IMR-90 (cell line): ENCODE data around the gene TPCN1. TPM values are rescaled to one million over a fixed set of nuclear protein-coding genes. Genes with fewer than 3 reads are reported as not detected.
A peak's percentile ranks its signal among the peaks of the same experiment; 100 is the strongest.

Experiments used
- ATAC-seq: fragments of 200-7000 bp; cut with Tn5 transposase; 2 replicates; pipeline ENCODE4 v1.9.1; 2020; ENCODE audit warnings: low read depth, mild to moderate bottlenecking, moderate library complexity
- BruUV-seq: library from RNA; stranded (reverse); fragments of 400-500 nt; replicated peaks from 2 replicates; lab custom pipeline; 2021; lab: Mats Ljungman, UMichigan
- CTCF ChIA-PET: fragments of 300-600 bp; formaldehyde crosslinking; extraction: SDS; loops from one replicate; lab custom pipeline; 2021; ENCODE audit warnings: antibody characterized with exemption; lab: Yijun Ruan, JAX
- POLR2A ChIA-PET: fragments of 300-600 bp; sonication (Branson Sonifier 250); formaldehyde crosslinking; loops from one replicate; lab custom pipeline; 2022; ENCODE audit warnings: antibody characterized with exemption; ENCODE audit not compliant: unreplicated experiment; lab: Charles Lee
- DNase-seq: peaks from one replicate; pipeline ENCODE4 v3.0.0; 2013
- H2AFZ ChIP-seq: replicated peaks from 2 replicates; pipeline ENCODE3; 2013; ENCODE audit warnings: low read length, mild to moderate bottlenecking; ENCODE audit not compliant: poor library complexity
- H2AK5ac ChIP-seq: 2 replicates; pipeline ENCODE4 v1.6.1; 2013; ENCODE audit warnings: low read depth, low read length, inconsistent platforms
- H2AK9ac ChIP-seq: replicated peaks from 2 replicates; pipeline ENCODE3; 2013; ENCODE audit warnings: mild to moderate bottlenecking, low read depth, low read length, moderate library complexity; ENCODE audit not compliant: poor library complexity
- H2BK120ac ChIP-seq: 2 replicates; pipeline ENCODE4 v1.6.1; 2013; ENCODE audit warnings: low read depth, low read length, inconsistent platforms
- H2BK15ac ChIP-seq: 3 replicates; pipeline ENCODE4 v1.6.1; 2013; ENCODE audit warnings: low read depth, low read length, inconsistent platforms
- H2BK20ac ChIP-seq: 2 replicates; pipeline ENCODE4 v1.6.1; 2013; ENCODE audit warnings: low read depth, mild to moderate bottlenecking, inconsistent platforms, low read length, moderate library complexity
- H2BK5ac ChIP-seq: 2 replicates; pipeline ENCODE4 v1.6.1; 2013; ENCODE audit warnings: mild to moderate bottlenecking, low read depth, low read length, inconsistent platforms; ENCODE audit not compliant: poor library complexity, severe bottlenecking
- H3K14ac ChIP-seq: replicated peaks from 2 replicates; pipeline ENCODE4 v1.6.1; 2013; ENCODE audit warnings: low read depth, low read length, inconsistent platforms
- H3K18ac ChIP-seq: 2 replicates; pipeline ENCODE4 v1.6.1; 2013; ENCODE audit warnings: low read depth, low read length, control low read depth
- H3K23ac ChIP-seq: 2 replicates; pipeline ENCODE4 v1.6.1; 2013; ENCODE audit warnings: low read depth, low read length, inconsistent platforms
- H3K27ac ChIP-seq: 2 replicates; pipeline ENCODE4 v1.5.1; 2013; ENCODE audit warnings: mild to moderate bottlenecking, control low read depth, low read length; ENCODE audit not compliant: insufficient read depth
- H3K27me3 ChIP-seq: 2 replicates; pipeline ENCODE4 v1.6.1; 2013; ENCODE audit warnings: low read length; ENCODE audit not compliant: control insufficient read depth, insufficient read depth
- H3K36me3 ChIP-seq: 2 replicates; pipeline ENCODE4 v1.6.1; 2013; ENCODE audit warnings: low read length, mixed read lengths; ENCODE audit not compliant: control insufficient read depth, insufficient read depth
- H3K4ac ChIP-seq: 2 replicates; pipeline ENCODE4 v1.6.1; 2013; ENCODE audit warnings: low read depth, low read length, inconsistent platforms
- H3K4me1 ChIP-seq: 2 replicates; pipeline ENCODE4 v1.6.1; 2013; ENCODE audit warnings: low read length, mixed read lengths; ENCODE audit not compliant: control insufficient read depth, insufficient read depth
- H3K4me2 ChIP-seq: 2 replicates; pipeline ENCODE4 v1.6.1; 2013; ENCODE audit warnings: low read depth, mild to moderate bottlenecking, control low read depth, low read length, moderate library complexity
- H3K4me3 ChIP-seq: 2 replicates; pipeline ENCODE4 v1.5.1; 2013; ENCODE audit warnings: low read depth, mild to moderate bottlenecking, control low read depth, low read length, moderate library complexity; ENCODE audit not compliant: insufficient read depth
- H3K56ac ChIP-seq: 2 replicates; pipeline ENCODE4 v1.6.1; 2013; ENCODE audit warnings: low read length, inconsistent platforms; ENCODE audit not compliant: insufficient read depth; ENCODE audit errors: extremely low read depth
- H3K79me1 ChIP-seq, 2 experiments: 2 replicates each; pipeline ENCODE4 v1.6.1; 2013; ENCODE audit warnings: low read length in 2 of 2, inconsistent platforms in 1 of 2, low read depth in 1 of 2
- H3K9ac ChIP-seq: 2 replicates; pipeline ENCODE4 v1.6.1; 2013; ENCODE audit warnings: low read depth, low read length, control low read depth
- H3K9me1 ChIP-seq: 2 replicates; pipeline ENCODE4 v1.6.1; 2013; ENCODE audit warnings: low read length, inconsistent platforms; ENCODE audit not compliant: insufficient read depth
- H3K9me3 ChIP-seq: 2 replicates; pipeline ENCODE4 v1.6.1; 2013; ENCODE audit warnings: low read length; ENCODE audit not compliant: control insufficient read depth, insufficient read depth
- H4K20me1 ChIP-seq: 2 replicates; pipeline ENCODE4 v1.6.1; 2013; ENCODE audit warnings: low read length, inconsistent platforms; ENCODE audit not compliant: insufficient read depth
- H4K5ac ChIP-seq: 2 replicates; pipeline ENCODE4 v1.6.1; 2013; ENCODE audit warnings: mild to moderate bottlenecking, low read depth, low read length, control low read depth
- H4K8ac ChIP-seq, 2 experiments: 2 replicates each; pipeline ENCODE4 v1.6.1; 2013; ENCODE audit warnings: low read depth in 2 of 2, low read length in 2 of 2, control low read depth in 1 of 2, inconsistent platforms in 1 of 2
- H4K91ac ChIP-seq: 2 replicates; pipeline ENCODE4 v1.6.1; 2013; ENCODE audit warnings: low read depth, low read length, inconsistent platforms; ENCODE audit not compliant: insufficient read depth
- BHLHE40 ChIP-seq: fragments of 150-350 bp; IDR thresholded peaks from 2 replicates; pipeline ENCODE4 v1.6.1; 2016; ENCODE audit warnings: mild to moderate bottlenecking, low read depth, low read length
- WGBS, 2 experiments: methylation state at CpG; one replicate each; pipeline versions ENCODE4 v1.1.5 to v1.1.7; 2013; ENCODE audit warnings: missing lambda C conversion rate in 2 of 2; ENCODE audit not compliant: insufficient read length in 1 of 2; ENCODE audit errors: extremely low coverage in 2 of 2; 5-methylcytosine and 5-hydroxymethylcytosine counted together
- dilution Hi-C: fragments of 300-500 bp; cut with HindIII; formaldehyde crosslinking; loops from one replicate; pipeline ENCODE4 v1.14.3; 2018; ENCODE audit warnings: low sequenced_read_pairs; ENCODE audit not compliant: unreplicated experiment
- in situ Hi-C: fragments of 300-500 bp; cut with MboI; formaldehyde crosslinking; loops from 3 replicates; pipeline ENCODE4 v1.14.3; 2019; ENCODE audit warnings: low sequenced_read_pairs, inconsistent platforms, mixed read lengths
- intact Hi-C: fragments of 100-400 bp; cut with micrococcal nuclease; formaldehyde crosslinking; loops from 2 replicates; pipeline ENCODE4 v1.10.0; 2022
- polyA plus RNA-seq, 3 experiments: library from polyadenylated mRNA; depleted of rRNA; stranded (reverse); fragments of >200 nt; gene quantifications; 2 replicates each; pipeline ENCODE4 v1.2.3, GENCODE V29; 2012; ENCODE audit warnings: low replicate concordance in 1 of 3
- total RNA-seq: library from RNA; depleted of rRNA; stranded (reverse); fragments of >200 nt; gene quantifications from 2 replicates; pipeline ENCODE4 v1.2.3, GENCODE V29; 2012
- TF ChIP-seq, protein P1 (sequence below): conservative IDR thresholded peaks from 2 replicates; pipeline ENCODE4 v1.5.1; 2012; ENCODE audit warnings: mild to moderate bottlenecking, low read depth, low read length, improper control_type of control experiment

TPCN1 gene
- total and polyA plus RNA-seq, 2 of the 4 experiments (the other 2 are of a cell fraction): 2.0 to 13.2 TPM

DNA sequence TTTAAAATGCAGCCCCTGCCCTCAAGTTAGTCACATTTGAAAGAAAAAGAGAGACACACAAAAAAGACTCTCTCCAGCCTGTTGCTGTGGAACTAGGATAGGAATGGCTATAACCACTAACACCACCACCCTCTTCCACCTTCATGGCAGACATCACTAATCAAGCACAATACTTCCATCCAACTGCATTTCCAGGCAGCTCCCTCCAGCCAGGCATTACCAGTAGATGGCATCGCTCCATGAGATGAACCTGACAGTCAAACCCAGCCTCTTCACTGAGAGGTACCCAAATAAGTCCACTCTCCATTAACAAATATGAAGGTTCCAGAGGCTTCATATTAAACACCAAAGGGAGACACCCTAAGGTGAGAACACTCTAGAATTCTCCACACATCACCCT is 89.2 kb downstream of the TPCN1 start:
- Histone ChIP-seq H3K4me2 (no peak overlapping the region), H2BK120ac (no peak overlapping the region), H4K20me1 (no peaks in the 10 kb centered on the region; the same call in 1 of the 2 replicates), H2BK5ac (no peak overlapping the region), H3K14ac (no peak overlapping the region), H3K9me3 (no peaks in the 10 kb centered on the region), H2AK5ac (no peak overlapping the region), H3K4me3 (no peak overlapping the region), H3K23ac (no peak overlapping the region), H3K18ac (no peak overlapping the region), H3K9ac (no peak overlapping the region), H3K9me1 (peaks cover 4% of the 10 kb centered on the region), H3K4me1 (peaks cover 2% of the 10 kb centered on the region; the same call in 1 of the 2 replicates), H3K4ac (no peak overlapping the region), H2BK15ac (no peak overlapping the region), H3K36me3 (peaks cover 9% of the 10 kb centered on the region; the same call in 1 of the 2 replicates), H2AFZ (no peak overlapping the region), H2BK20ac (no peak overlapping the region), H3K79me1 (no peaks in the 10 kb centered on the region), H3K56ac (no peak overlapping the region), H4K91ac (no peak overlapping the region), H3K27ac (no peak overlapping the region), H4K8ac (no peak overlapping the region), H2AK9ac (no peak overlapping the region), H4K5ac (no peak overlapping the region), H3K27me3 (no peaks in the 10 kb centered on the region)
- dilution Hi-C loops (no loop called here), intact Hi-C loops (no loop called here), in situ Hi-C loops (loop anchor here (10.0 kb wide), 1 partner anchor 604 kb away; no protein-coding TSS in a partner anchor)
- CTCF ChIA-PET: interaction anchor here (0.9 to 1.1 kb wide), 2 partner anchors 8 to 112 kb away, joined by 3 read pairs; partner anchors contain the start of gene SDSL
- TF ChIP-seq, protein P1, sequence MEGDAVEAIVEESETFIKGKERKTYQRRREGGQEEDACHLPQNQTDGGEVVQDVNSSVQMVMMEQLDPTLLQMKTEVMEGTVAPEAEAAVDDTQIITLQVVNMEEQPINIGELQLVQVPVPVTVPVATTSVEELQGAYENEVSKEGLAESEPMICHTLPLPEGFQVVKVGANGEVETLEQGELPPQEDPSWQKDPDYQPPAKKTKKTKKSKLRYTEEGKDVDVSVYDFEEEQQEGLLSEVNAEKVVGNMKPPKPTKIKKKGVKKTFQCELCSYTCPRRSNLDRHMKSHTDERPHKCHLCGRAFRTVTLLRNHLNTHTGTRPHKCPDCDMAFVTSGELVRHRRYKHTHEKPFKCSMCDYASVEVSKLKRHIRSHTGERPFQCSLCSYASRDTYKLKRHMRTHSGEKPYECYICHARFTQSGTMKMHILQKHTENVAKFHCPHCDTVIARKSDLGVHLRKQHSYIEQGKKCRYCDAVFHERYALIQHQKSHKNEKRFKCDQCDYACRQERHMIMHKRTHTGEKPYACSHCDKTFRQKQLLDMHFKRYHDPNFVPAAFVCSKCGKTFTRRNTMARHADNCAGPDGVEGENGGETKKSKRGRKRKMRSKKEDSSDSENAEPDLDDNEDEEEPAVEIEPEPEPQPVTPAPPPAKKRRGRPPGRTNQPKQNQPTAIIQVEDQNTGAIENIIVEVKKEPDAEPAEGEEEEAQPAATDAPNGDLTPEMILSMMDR: 0 out of 2 replicates have a peak, but pooled peaks have one; percentile 1
- no peak for TF ChIP-seq BHLHE40
- POLR2A ChIA-PET: no interaction called here
- ATAC-seq (no peak), DNase-seq (no peak)
- WGBS, 2 experiments: no CpG with 5 or more reads among the region's 1 CpG
- BruUV-seq: no TSS peak
